Measurements from ENCODE around the gene CFAP57.

- TF ChIP-seq POLR2A (IDR thresholded peaks at IDR 0.05) (no peak), CTCF (IDR thresholded peaks at IDR 0.05) (no peak)
Observed at GRCh38 chr1:43214501-43215444, 42.6 kb downstream of the CFAP57 start.
